ENCODE data around the gene SLC18A2. TPM values are rescaled to one million over a fixed set of nuclear protein-coding genes. Genes with fewer than 3 reads are reported as not detected.

SLC18A2 gene
- total and polyA plus RNA-seq, 10 of the 15 experiments (the other 5 are each of a cell fraction or from before 2014, with no cell fraction given), result 0.06 to 1.1 (median 0.25) TPM; not detected in 5

GRCh38 chr10:117250411-117250810 is 9.5 kb downstream of the SLC18A2 start (continued):
- no peak for TF ChIP-seq SKIL (IDR thresholded peaks at IDR 0.05; ENCODE audit: low read depth, poor library complexity, severe bottlenecking)
- TF ChIP-seq TCF3 (IDR thresholded peaks at IDR 0.05; ENCODE audit: borderline replicate concordance, insufficient read depth, low read depth, low read length), result no peak
- TF ChIP-seq NR2C2 (IDR thresholded peaks at IDR 0.05; ENCODE audit: borderline replicate concordance, control insufficient read depth, insufficient read length, low read depth), result no peak
- no peak for TF ChIP-seq EP300 (IDR thresholded peaks at IDR 0.05; ENCODE audit: borderline replicate concordance in 1 of 2, control insufficient read depth in 1 of 2, low read depth in 2 of 2, low read length in 2 of 2)
- no peak for TF ChIP-seq HDAC2 (IDR thresholded peaks at IDR 0.05)
- TF ChIP-seq BCL11A (IDR thresholded peaks at IDR 0.05; ENCODE audit: low read depth, low read length), result no peak

- H4K20me1 ChIP-seq (ENCODE audit: control insufficient read depth, insufficient read depth), result no peaks in the 10 kb centered on the region
- intact Hi-C loops (cut with micrococcal nuclease; ENCODE audit: unreplicated experiment) (no loop called here), in situ Hi-C loops (cut with MboI) (no loop called here)
- H3K4me1 ChIP-seq (ENCODE audit: control insufficient read depth, insufficient read depth, low read length), result no peaks in the 10 kb centered on the region
- no peak overlapping the region for H3K4me2 ChIP-seq (ENCODE audit: control insufficient read depth, insufficient read depth)
- H3K27ac ChIP-seq (ENCODE audit: control insufficient read depth, insufficient read depth), result no peak overlapping the region
- no peak overlapping the region for H3K4me3 ChIP-seq
- no peaks in the 10 kb centered on the region for H3K36me3 ChIP-seq (ENCODE audit: control insufficient read depth in 2 of 2, insufficient read depth in 2 of 2, low read length in 1 of 2)
- ChIA-PET CTCF (no interaction called here), SMC1A (ENCODE audit: uncharacterized antibody, unreplicated experiment) (no interaction called here), POLR2A (no interaction called here), RAD21 (ENCODE audit: unreplicated experiment) (no interaction called here)
- H3K79me2 ChIP-seq (ENCODE audit: control insufficient read depth, insufficient read depth, low read length), result no peaks in the 10 kb centered on the region
- H3K27me3 ChIP-seq (replicated peaks in 1 of 2; ENCODE audit: control insufficient read depth in 2 of 2, insufficient read depth in 2 of 2, low read length in 1 of 2), result no peaks in the 10 kb centered on the region; a peak in 1 of 4 replicates
- no TSS peak for BruUV-seq (replicated peaks)
- no peaks in the 10 kb centered on the region for H3K9me3 ChIP-seq (replicated peaks; ENCODE audit: control insufficient read depth, insufficient read depth, low read length)
- H3K9ac ChIP-seq (ENCODE audit: control insufficient read depth, insufficient read depth, low read length), result no peak overlapping the region
- ATAC-seq (no peak), DNase-seq (ENCODE audit: low read depth, low spot score) (no peak), FAIRE-seq (no peak)
- 6% methylated on average over 9 of the region's 9 CpGs for WGBS (ENCODE audit: insufficient coverage, insufficient replicate concordance, low lambda C conversion rate, missing lambda C conversion rate)
- H2AFZ ChIP-seq (ENCODE audit: control insufficient read depth, low read depth, low read length), result no peak overlapping the region
- no peak for TF ChIP-seq BCL3 (IDR thresholded peaks at IDR 0.05; ENCODE audit: borderline replicate concordance, insufficient read depth, low read depth, low read length, poor library complexity, severe bottlenecking)
- no peak for TF ChIP-seq SREBF2 (IDR thresholded peaks at IDR 0.05; ENCODE audit: low read length)
- TF ChIP-seq FOXK2 (IDR thresholded peaks at IDR 0.05), result no peak
- TF ChIP-seq WRNIP1 (IDR thresholded peaks at IDR 0.05; ENCODE audit: borderline replicate concordance, low read depth, low read length), result no peak
- no peak for TF ChIP-seq ZNF687 (IDR thresholded peaks at IDR 0.05)
- TF ChIP-seq SMARCA5 (IDR thresholded peaks at IDR 0.05), result no peak
- no peak for TF ChIP-seq IRF5 (IDR thresholded peaks at IDR 0.05; ENCODE audit: borderline replicate concordance)
- TF ChIP-seq KLF5 (IDR thresholded peaks at IDR 0.05; ENCODE audit: partially characterized antibody), result no peak
- TF ChIP-seq TCF12 (IDR thresholded peaks at IDR 0.05; ENCODE audit: low read depth, low read length), result no peak
These were observed 13.0 kb downstream of the SLC18A2 start for GRCh38 chr10:117253908-117254307.

Data from GM12878 (cell line).